Adrenal gland (tissue), 12 donors: ENCODE results near the gene NAT14. TPM values are rescaled to one million over a fixed set of nuclear protein-coding genes. Genes with fewer than 3 reads are reported as not detected.

ENCODE experiments used
- DNase-seq, 7 donors: peaks; one replicate each; pipeline ENCODE4 v3.0.0-alpha.2; 2019 to 2020
- H3K27ac ChIP-seq, 5 donors: fragments of 200-600 bp; sonication (generic) in 4 of 5; 1 replicate in 3 of 5; 2 replicates in 2 of 5; pipeline versions ENCODE4 v1.5.1 to v1.8.0; 2016 to 2020; ENCODE audit warnings: mild to moderate bottlenecking in 1 of 5
- H3K27me3 ChIP-seq: fragments of 200-600 bp; 2 replicates; pipeline ENCODE4 v1.8.0; 2021
- H3K36me3 ChIP-seq, 2 donors: fragments of 200-600 bp; replicated peaks in 1 of 2; 1 replicate in 1 of 2; 2 replicates in 1 of 2; pipeline versions ENCODE4 v1.5.1 to v1.8.0; 2018 to 2022
- H3K4me1 ChIP-seq, 2 donors: fragments of 200-600 bp; replicated peaks in 1 of 2; 1 replicate in 1 of 2; 2 replicates in 1 of 2; pipeline versions ENCODE4 v1.5.1 to v1.8.0; 2018 to 2021
- H3K4me3 ChIP-seq, 4 donors: fragments of 200-600 bp; sonication (generic) in 3 of 4; one replicate each; pipeline ENCODE4 v1.5.1; 2016 to 2018
- H3K9me3 ChIP-seq, 3 donors: fragments of 200-600 bp; sonication (generic) in 1 of 3; replicated peaks in 1 of 3; 1 replicate in 2 of 3; 2 replicates in 1 of 3; pipeline versions ENCODE4 v1.5.1 to v1.8.0; 2016 to 2021
- POLR2A ChIP-seq, 2 donors: fragments of 450-650 bp; IDR thresholded peaks; one replicate each; pipeline ENCODE4 v1.6.1; 2017; ENCODE audit warnings: antibody characterized with exemption in 2 of 2, mild to moderate bottlenecking in 2 of 2, moderate library complexity in 1 of 2
- WGBS, 4 donors: extraction: QIAGEN DNeasy Blood & Tissue Kit in 2 of 4; methylation state at CpG; one replicate each; pipeline versions ENCODE4 v1.1.5 to v1.1.7; 2013 to 2017; 5-methylcytosine and 5-hydroxymethylcytosine counted together
- intact Hi-C, 2 donors: fragments of 100-400 bp; cut with DNase I; formaldehyde crosslinking; loops; one replicate each; pipeline versions ENCODE4 v1.14.1 to v1.15.0; 2022 to 2023
- polyA plus RNA-seq, 3 donors: library from polyadenylated mRNA; stranded (reverse); fragments of 200-250 nt in 2 of 3; fragments of 350-450 nt in 1 of 3; fragmentation: Illumina TruSeq in 1 of 3; extraction: RNeasy Lipid Tissue Mini Kit (QIAGEN cat#74804) in 1 of 3; gene quantifications; one replicate each; pipeline ENCODE4 v1.2.3, GENCODE V29; 2013 to 2014
- total RNA-seq, 9 donors: library from RNA; depleted of rRNA in 4 of 9; stranded (reverse); fragments of >200 nt in 4 of 9; fragments of 120-200 nt in 1 of 9; fragmentation: NEBNext Ultra II Directional in 1 of 9; extraction: Animal tissue kit (Norgen Biotek cat#: 25700) in 1 of 9; gene quantifications; one replicate each; pipeline versions ENCODE4 v1.1.0 to v1.2.4, GENCODE V29; 2013 to 2023
- TF ChIP-seq, protein P1 (sequence below), 6 experiments: fragments of 450-650 bp in 4 of 6; fragments of 200-600 bp in 2 of 6; sonication (generic) in 1 of 6; IDR thresholded peaks; 1 replicate in 5 of 6; 2 replicates in 1 of 6; pipeline versions ENCODE4 v1.5.1 to v1.8.0; 2016 to 2021; ENCODE audit warnings: antibody characterized with exemption in 6 of 6, mild to moderate bottlenecking in 2 of 6, moderate library complexity in 1 of 6
- donor health status: healthy with polysubstance abuse.
- donor health status: Bipolar disorder and iron deficiency.
- donor health status: DM: yes; HTN: yes; CAD: no.
- donor health status: DM: no; HTN: no; CAD: no.
- donor health status: DM: no; HTN: no; CAD: no.
- donor health status: DM: yes; HTN: yes; CAD: no.

Gene NAT14
- total and polyA plus RNA-seq, 12 donors: 4.9 to 108 (median 18.7) TPM

DNA sequence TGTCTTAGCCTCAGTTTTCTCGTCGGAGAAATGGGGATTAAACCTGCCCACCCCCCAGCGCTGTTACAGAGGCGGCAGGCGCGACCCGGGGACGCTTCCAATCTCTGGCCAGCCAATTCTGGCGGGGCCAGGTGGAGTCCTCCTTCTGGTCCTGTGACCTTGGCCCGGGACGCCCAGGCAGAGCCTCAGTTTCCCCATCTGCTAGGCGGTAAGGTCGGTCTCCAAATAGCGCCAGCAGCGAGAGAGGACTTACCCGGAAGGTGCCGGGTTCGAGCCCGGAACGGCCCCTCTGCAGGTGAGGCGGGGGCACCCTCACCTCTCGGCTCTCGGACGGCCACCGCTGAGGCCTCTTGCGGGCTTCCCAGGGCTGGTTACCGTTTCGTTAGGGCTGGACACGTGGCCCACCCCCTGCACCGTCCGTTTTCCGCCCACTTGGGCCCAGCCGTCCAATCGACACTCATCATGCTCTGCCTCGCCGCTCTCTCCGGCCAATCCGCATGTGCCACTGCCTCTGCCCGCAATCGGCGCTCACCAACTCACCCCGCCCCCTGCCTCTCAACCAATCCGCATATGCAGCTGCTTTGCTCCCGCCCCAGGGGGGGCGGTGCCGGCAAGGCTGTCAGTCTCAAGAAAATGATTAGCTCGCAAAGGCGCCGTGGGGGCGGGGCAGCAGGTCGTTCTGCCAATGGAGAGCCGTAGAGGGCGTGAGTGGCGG, 23.6 kb upstream of the NAT14 start, which contains the start of gene ISOC2:
Gene ISOC2 (minus strand): TSS at position 384 of the 715 bp plus-strand sequence. CDS start 5,156 bp downstream, outside the sequence.
- intact Hi-C loops: loop anchor here in 1 of 2 donors (5.0 kb wide), 1 partner anchor 41 kb away; no protein-coding TSS in a partner anchor
- Histone ChIP-seq H3K27ac (peak within 1 kb of the TSS; percentile 78 to 97 (median 95)), H3K4me3 (peak within 1 kb of the TSS; percentile 26 to 76 (median 55)), H3K4me1 (peaks cover 10% of the 10 kb centered on the region in 2 donors), H3K9me3 (no peaks in the 10 kb centered on the region), H3K36me3 (no peaks in the 10 kb centered on the region), H3K27me3 (no peaks in the 10 kb centered on the region)
- peak; percentile 83 to 85 for TF ChIP-seq POLR2A (IDR thresholded peaks at IDR 0.05)
- TF ChIP-seq, protein P1, sequence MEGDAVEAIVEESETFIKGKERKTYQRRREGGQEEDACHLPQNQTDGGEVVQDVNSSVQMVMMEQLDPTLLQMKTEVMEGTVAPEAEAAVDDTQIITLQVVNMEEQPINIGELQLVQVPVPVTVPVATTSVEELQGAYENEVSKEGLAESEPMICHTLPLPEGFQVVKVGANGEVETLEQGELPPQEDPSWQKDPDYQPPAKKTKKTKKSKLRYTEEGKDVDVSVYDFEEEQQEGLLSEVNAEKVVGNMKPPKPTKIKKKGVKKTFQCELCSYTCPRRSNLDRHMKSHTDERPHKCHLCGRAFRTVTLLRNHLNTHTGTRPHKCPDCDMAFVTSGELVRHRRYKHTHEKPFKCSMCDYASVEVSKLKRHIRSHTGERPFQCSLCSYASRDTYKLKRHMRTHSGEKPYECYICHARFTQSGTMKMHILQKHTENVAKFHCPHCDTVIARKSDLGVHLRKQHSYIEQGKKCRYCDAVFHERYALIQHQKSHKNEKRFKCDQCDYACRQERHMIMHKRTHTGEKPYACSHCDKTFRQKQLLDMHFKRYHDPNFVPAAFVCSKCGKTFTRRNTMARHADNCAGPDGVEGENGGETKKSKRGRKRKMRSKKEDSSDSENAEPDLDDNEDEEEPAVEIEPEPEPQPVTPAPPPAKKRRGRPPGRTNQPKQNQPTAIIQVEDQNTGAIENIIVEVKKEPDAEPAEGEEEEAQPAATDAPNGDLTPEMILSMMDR (IDR thresholded peaks at IDR 0.05): peak in 1 of 6 experiments; percentile 12
- 0 to 1% (median 0%) methylated on average over 19 to 54 of the region's 54 CpGs for WGBS, 4 donors
- peak; percentile 100 for DNase-seq

DNA sequence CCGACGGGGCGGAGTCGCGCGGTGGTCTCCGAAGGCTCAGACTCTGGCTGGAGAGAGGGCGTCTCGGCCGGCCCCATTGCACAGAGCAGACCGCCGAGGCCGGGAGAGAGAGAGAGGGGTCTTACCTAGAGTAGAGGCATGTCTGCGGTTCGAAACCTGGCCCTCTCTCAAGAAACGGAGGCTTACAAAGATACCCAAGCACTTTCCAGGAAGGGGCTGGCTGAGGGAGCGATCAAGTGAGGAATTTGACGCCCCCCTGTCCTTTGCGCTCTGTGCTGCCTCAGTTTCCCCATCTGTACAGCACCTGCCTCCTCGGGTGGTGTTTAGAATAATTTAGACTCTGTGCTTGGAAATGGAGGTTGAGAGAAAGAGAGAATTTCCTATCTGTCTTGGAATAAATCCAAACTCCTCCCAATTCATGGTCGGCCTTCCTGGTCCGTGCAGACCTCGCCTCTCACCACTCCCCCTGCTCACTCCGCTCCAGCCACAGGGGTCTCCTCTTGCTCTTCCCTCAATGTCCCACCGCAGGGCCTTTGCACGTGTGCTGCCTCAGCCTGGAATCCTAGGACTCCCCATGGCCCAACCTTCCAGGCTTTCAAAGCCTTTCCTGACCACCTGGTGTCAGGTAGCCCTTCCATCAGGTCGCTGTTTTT, 22.9 kb upstream of the NAT14 start:
- no peak for DNase-seq
- Histone ChIP-seq H3K9me3 (no peaks in the 10 kb centered on the region), H3K27ac (peak overlapping the region in 4 of 5 donors; percentile 34 to 86 (median 60)), H3K4me3 (peak overlapping the region in 3 of 4 donors; percentile 32 to 76 (median 32)), H3K4me1 (peaks cover 10 to 11% of the 10 kb centered on the region in 2 donors), H3K27me3 (no peaks in the 10 kb centered on the region), H3K36me3 (no peaks in the 10 kb centered on the region)
- TF ChIP-seq POLR2A (IDR thresholded peaks at IDR 0.05): peak in 1 of 2 donors; percentile 29
- TF ChIP-seq, protein P1 (IDR thresholded peaks at IDR 0.05): no peak
- WGBS, 4 donors: 9 to 20% (median 11%) methylated on average over 12 to 27 of the region's 27 CpGs
- intact Hi-C loops: loop anchor here in 1 of 2 donors (5.0 kb wide), 1 partner anchor 40 kb away; no protein-coding TSS in a partner anchor

DNA sequence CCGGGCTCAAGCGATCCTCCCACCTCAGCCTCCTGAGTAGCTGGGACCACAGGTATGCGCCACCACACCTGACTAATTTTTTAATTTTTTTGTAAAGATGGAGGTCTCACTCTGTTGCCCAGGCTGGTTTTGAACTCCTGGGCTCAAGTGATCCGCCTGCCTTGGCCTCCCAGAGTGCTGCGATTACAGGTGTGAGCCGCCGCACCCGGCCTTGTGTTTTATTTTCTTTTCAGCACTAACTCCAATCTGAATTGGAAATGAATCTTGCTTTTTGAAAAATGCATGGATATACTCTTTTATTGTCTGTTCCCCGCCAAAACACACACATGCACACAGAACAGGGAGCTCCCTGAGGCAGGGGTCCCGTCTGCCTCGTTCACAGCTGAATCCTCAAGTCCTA, 22.3 kb upstream of the NAT14 start:
- no peak for DNase-seq
- Histone ChIP-seq H3K27me3 (no peaks in the 10 kb centered on the region), H3K9me3 (no peaks in the 10 kb centered on the region), H3K27ac (no peak overlapping the region), H3K4me3 (peak overlapping the region in 1 of 4 donors; percentile 76), H3K4me1 (peaks cover 10 to 17% of the 10 kb centered on the region in 2 donors), H3K36me3 (no peaks in the 10 kb centered on the region)
- TF ChIP-seq POLR2A (IDR thresholded peaks at IDR 0.05): no peak
- TF ChIP-seq, protein P1 (IDR thresholded peaks at IDR 0.05): no peak
- 77 to 85% (median 81%) methylated on average over 11 of the region's 11 CpGs for WGBS, 4 donors
- intact Hi-C loops: loop anchor here in 1 of 2 donors (5.0 kb wide), 1 partner anchor 40 kb away; no protein-coding TSS in a partner anchor

DNA sequence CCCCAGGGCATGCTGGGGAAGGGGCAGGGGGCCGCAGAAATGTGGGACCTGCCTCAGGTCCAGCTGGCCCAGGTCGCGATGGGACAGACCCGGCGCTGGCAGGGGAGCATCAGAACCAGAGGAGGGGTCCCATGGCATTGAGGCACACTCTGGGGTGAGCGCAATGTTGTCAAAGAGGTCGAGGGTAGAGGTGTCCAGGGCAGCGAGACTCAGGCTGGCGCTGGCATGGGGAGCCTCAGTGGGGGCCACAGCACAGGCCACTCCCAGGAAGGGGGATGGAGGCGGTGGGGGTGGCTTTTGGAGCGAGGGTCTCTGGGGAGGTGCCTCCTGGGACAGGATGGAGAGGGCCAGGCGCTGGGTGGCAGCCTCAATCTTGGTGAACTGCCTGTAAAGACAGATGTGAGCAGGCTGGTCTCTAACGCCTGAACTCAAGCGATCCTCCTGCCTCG, 21.4 kb upstream of the NAT14 start:
- intact Hi-C loops: loop anchor here in 1 of 2 donors (5.0 kb wide), 1 partner anchor 39 kb away; no protein-coding TSS in a partner anchor
- Histone ChIP-seq H3K9me3 (no peaks in the 10 kb centered on the region), H3K27me3 (no peaks in the 10 kb centered on the region), H3K36me3 (no peaks in the 10 kb centered on the region), H3K4me3 (no peak overlapping the region), H3K27ac (no peak overlapping the region), H3K4me1 (peaks cover 10 to 19% of the 10 kb centered on the region in 2 donors)
- TF ChIP-seq, protein P1 (IDR thresholded peaks at IDR 0.05): no peak
- TF ChIP-seq POLR2A (IDR thresholded peaks at IDR 0.05): no peak
- WGBS, 4 donors: 68 to 80% (median 75%) methylated on average over 10 to 15 of the region's 15 CpGs
- DNase-seq: peak in 1 of 7 donors; percentile 25
